Measurements from ENCODE around the gene PFKFB2. TPM values are rescaled to one million over a fixed set of nuclear protein-coding genes. Genes with fewer than 3 reads are reported as not detected.

Gene PFKFB2
- total RNA-seq, 1 donor from 2014 or later: 8.9 TPM

GRCh38 chr1:207007352-207008033 lies 45.6 kb upstream of the PFKFB2 start:
- Mint-ChIP-seq H3K9me3 (ENCODE audit: unreplicated experiment) (no peaks in the 10 kb centered on the region), H3K4me1 (ENCODE audit: unreplicated experiment) (peaks cover 12% of the 10 kb centered on the region), H3K27ac (ENCODE audit: unreplicated experiment) (no peak overlapping the region), H3K36me3 (ENCODE audit: low read depth, unreplicated experiment) (no peaks in the 10 kb centered on the region), H3K27me3 (ENCODE audit: unreplicated experiment) (no peaks in the 10 kb centered on the region), H3K4me3 (ENCODE audit: unreplicated experiment) (no peak overlapping the region)
- DNase-seq (ENCODE audit: low spot score): no peak
- TF ChIP-seq CTCF (IDR thresholded peaks at IDR 0.05; ENCODE audit: unreplicated experiment): no peak

GRCh38 chr1:207009182-207009850 lies 43.8 kb upstream of the PFKFB2 start:
- no peak for DNase-seq (ENCODE audit: low spot score)
- Mint-ChIP-seq H3K27me3 (ENCODE audit: unreplicated experiment) (no peaks in the 10 kb centered on the region), H3K4me1 (ENCODE audit: unreplicated experiment) (peaks cover 12% of the 10 kb centered on the region), H3K36me3 (ENCODE audit: low read depth, unreplicated experiment) (no peaks in the 10 kb centered on the region), H3K9me3 (ENCODE audit: unreplicated experiment) (no peaks in the 10 kb centered on the region), H3K27ac (ENCODE audit: unreplicated experiment) (no peak overlapping the region), H3K4me3 (ENCODE audit: unreplicated experiment) (no peak overlapping the region)
- no peak for TF ChIP-seq CTCF (IDR thresholded peaks at IDR 0.05; ENCODE audit: unreplicated experiment)

- Mint-ChIP-seq H3K9me3 (ENCODE audit: unreplicated experiment) (no peaks in the 10 kb centered on the region), H3K36me3 (ENCODE audit: low read depth, unreplicated experiment) (no peaks in the 10 kb centered on the region), H3K4me3 (ENCODE audit: unreplicated experiment) (no peak overlapping the region), H3K27ac (ENCODE audit: unreplicated experiment) (no peak overlapping the region), H3K27me3 (ENCODE audit: unreplicated experiment) (peaks cover 1% of the 10 kb centered on the region), H3K4me1 (ENCODE audit: unreplicated experiment) (peaks cover 11% of the 10 kb centered on the region)
- TF ChIP-seq CTCF (IDR thresholded peaks at IDR 0.05; ENCODE audit: unreplicated experiment): no peak
- no peak for DNase-seq (ENCODE audit: low spot score)
These were observed 43.1 kb upstream of the PFKFB2 start for GRCh38 chr1:207009945-207010344.

- Mint-ChIP-seq H3K27me3 (ENCODE audit: unreplicated experiment) (peaks cover 3% of the 10 kb centered on the region), H3K4me1 (ENCODE audit: unreplicated experiment) (peaks cover 9% of the 10 kb centered on the region)
- TF ChIP-seq CTCF (IDR thresholded peaks at IDR 0.05; ENCODE audit: unreplicated experiment): no peak
These were observed 42.3 kb upstream of the PFKFB2 start for GRCh38 chr1:207010726-207011125.

More at GRCh38 chr1:207010726-207011125, 42.3 kb upstream of the PFKFB2 start:
- Mint-ChIP-seq H3K4me3 (ENCODE audit: unreplicated experiment) (no peak overlapping the region), H3K9me3 (ENCODE audit: unreplicated experiment) (no peaks in the 10 kb centered on the region), H3K27ac (ENCODE audit: unreplicated experiment) (no peak overlapping the region), H3K36me3 (ENCODE audit: low read depth, unreplicated experiment) (no peaks in the 10 kb centered on the region)
- no peak for DNase-seq (ENCODE audit: low spot score)

Data from endothelial cell (in vitro differentiated cells).